ENCODE data around the gene FRAS1.

DNA sequence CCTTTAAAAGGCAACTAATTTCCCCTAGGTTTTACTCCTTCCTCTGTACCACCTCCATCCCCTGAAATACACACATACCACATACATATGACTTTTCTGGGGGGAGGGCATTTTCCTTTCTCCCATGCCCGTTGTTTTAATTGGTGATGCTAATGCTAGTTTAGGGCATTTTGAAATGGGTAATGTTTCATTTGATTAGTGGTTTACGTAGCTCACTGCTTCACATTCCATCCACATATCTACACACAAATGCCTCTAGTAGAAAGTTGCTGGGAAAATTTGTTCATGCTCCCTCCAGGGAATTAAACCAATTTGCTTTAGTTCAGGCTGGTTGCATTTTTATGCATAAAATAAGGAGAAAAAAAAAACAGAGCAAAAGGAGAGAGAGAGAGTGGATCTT, 231.2 kb downstream of the FRAS1 start:
- TF ChIP-seq, protein P1, sequence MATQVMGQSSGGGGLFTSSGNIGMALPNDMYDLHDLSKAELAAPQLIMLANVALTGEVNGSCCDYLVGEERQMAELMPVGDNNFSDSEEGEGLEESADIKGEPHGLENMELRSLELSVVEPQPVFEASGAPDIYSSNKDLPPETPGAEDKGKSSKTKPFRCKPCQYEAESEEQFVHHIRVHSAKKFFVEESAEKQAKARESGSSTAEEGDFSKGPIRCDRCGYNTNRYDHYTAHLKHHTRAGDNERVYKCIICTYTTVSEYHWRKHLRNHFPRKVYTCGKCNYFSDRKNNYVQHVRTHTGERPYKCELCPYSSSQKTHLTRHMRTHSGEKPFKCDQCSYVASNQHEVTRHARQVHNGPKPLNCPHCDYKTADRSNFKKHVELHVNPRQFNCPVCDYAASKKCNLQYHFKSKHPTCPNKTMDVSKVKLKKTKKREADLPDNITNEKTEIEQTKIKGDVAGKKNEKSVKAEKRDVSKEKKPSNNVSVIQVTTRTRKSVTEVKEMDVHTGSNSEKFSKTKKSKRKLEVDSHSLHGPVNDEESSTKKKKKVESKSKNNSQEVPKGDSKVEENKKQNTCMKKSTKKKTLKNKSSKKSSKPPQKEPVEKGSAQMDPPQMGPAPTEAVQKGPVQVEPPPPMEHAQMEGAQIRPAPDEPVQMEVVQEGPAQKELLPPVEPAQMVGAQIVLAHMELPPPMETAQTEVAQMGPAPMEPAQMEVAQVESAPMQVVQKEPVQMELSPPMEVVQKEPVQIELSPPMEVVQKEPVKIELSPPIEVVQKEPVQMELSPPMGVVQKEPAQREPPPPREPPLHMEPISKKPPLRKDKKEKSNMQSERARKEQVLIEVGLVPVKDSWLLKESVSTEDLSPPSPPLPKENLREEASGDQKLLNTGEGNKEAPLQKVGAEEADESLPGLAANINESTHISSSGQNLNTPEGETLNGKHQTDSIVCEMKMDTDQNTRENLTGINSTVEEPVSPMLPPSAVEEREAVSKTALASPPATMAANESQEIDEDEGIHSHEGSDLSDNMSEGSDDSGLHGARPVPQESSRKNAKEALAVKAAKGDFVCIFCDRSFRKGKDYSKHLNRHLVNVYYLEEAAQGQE (IDR thresholded peaks at IDR 0.05; ENCODE audit: insufficient read depth in 1 of 2, low read depth in 2 of 2, low read length in 2 of 2) = no peak
- no peak for TF ChIP-seq TAF1 (IDR thresholded peaks at IDR 0.05; ENCODE audit: borderline replicate concordance, insufficient read depth, low read length)

All from PFSK-1 (cell line).